H9 (cell line): ENCODE measurements around the gene RBL2. TPM values are rescaled to one million over a fixed set of nuclear protein-coding genes. Genes with fewer than 3 reads are reported as not detected.

Experiments
- DNase-seq: peaks from one replicate; pipeline ENCODE4 v3.0.0-alpha.2; 2017
- H2AFZ ChIP-seq: one replicate; pipeline ENCODE4 v1.6.1; 2013; ENCODE audit warnings: mild to moderate bottlenecking, low read length, control low read depth, moderate library complexity
- H2AK5ac ChIP-seq: 2 replicates; pipeline ENCODE4 v1.6.1; 2013; ENCODE audit warnings: low read length, control low read depth, mixed read lengths; ENCODE audit not compliant: insufficient read length
- H2BK120ac ChIP-seq: one replicate; pipeline ENCODE4 v1.6.1; 2013; ENCODE audit warnings: low read depth, mild to moderate bottlenecking, low read length, control low read depth, inconsistent platforms; ENCODE audit not compliant: poor library complexity, severe bottlenecking
- H2BK12ac ChIP-seq: 2 replicates; pipeline ENCODE4 v1.6.1; 2013; ENCODE audit warnings: low read length, control low read depth, mixed read lengths, low read depth; ENCODE audit not compliant: insufficient read length
- H2BK15ac ChIP-seq: 2 replicates; pipeline ENCODE4 v1.6.1; 2013; ENCODE audit warnings: low read depth, low read length, control low read depth
- H2BK20ac ChIP-seq: one replicate; pipeline ENCODE4 v1.6.1; 2013; ENCODE audit warnings: low read depth, mild to moderate bottlenecking, low read length, control low read depth, inconsistent platforms; ENCODE audit not compliant: poor library complexity, severe bottlenecking
- H2BK5ac ChIP-seq: 2 replicates; pipeline ENCODE4 v1.6.1; 2013; ENCODE audit warnings: low read length, control low read depth, mixed read lengths; ENCODE audit not compliant: insufficient read length
- H3K14ac ChIP-seq: 2 replicates; pipeline ENCODE4 v1.6.1; 2013; ENCODE audit warnings: low read length, control low read depth; ENCODE audit not compliant: insufficient read depth
- H3K18ac ChIP-seq: 2 replicates; pipeline ENCODE4 v1.6.1; 2013; ENCODE audit warnings: low read depth, mild to moderate bottlenecking, mixed read lengths, low read length, control low read depth; ENCODE audit not compliant: insufficient read length
- H3K23ac ChIP-seq: 2 replicates; pipeline ENCODE4 v1.6.1; 2013; ENCODE audit warnings: low read length, control low read depth, mixed read lengths, low read depth; ENCODE audit not compliant: insufficient read length
- H3K23me2 ChIP-seq: 2 replicates; pipeline ENCODE4 v1.6.1; 2013; ENCODE audit warnings: low read depth, mild to moderate bottlenecking, mixed read lengths, low read length, control low read depth; ENCODE audit not compliant: insufficient read length, poor library complexity, severe bottlenecking
- H3K27ac ChIP-seq: 2 replicates; pipeline ENCODE4 v1.5.1; 2013; ENCODE audit warnings: low read length, control low read depth, mixed read lengths, low read depth; ENCODE audit not compliant: insufficient read length
- H3K27me3 ChIP-seq: 2 replicates; pipeline ENCODE4 v1.6.1; 2013; ENCODE audit warnings: low read length, control low read depth, inconsistent platforms; ENCODE audit not compliant: insufficient read depth
- H3K4ac ChIP-seq: 2 replicates; pipeline ENCODE4 v1.6.1; 2013; ENCODE audit warnings: low read depth, mild to moderate bottlenecking, control low read depth, inconsistent platforms, low read length, moderate library complexity
- H3K4me1 ChIP-seq: 2 replicates; pipeline ENCODE4 v1.6.1; 2013; ENCODE audit warnings: low read length, control low read depth, inconsistent platforms; ENCODE audit not compliant: insufficient read depth
- H3K4me2 ChIP-seq: 2 replicates; pipeline ENCODE4 v1.6.1; 2013; ENCODE audit warnings: low read length, control low read depth, mixed read lengths; ENCODE audit not compliant: insufficient read length, insufficient read depth
- H3K56ac ChIP-seq: 2 replicates; pipeline ENCODE4 v1.6.1; 2013; ENCODE audit warnings: low read depth, mild to moderate bottlenecking, mixed read lengths, low read length, control low read depth; ENCODE audit not compliant: insufficient read length
- H3K79me1 ChIP-seq: 2 replicates; pipeline ENCODE4 v1.6.1; 2013; ENCODE audit warnings: low read depth, mild to moderate bottlenecking, moderate library complexity, low read length, control low read depth, inconsistent platforms; ENCODE audit not compliant: insufficient read depth, poor library complexity, severe bottlenecking
- H3K79me2 ChIP-seq: 2 replicates; pipeline ENCODE4 v1.6.1; 2013; ENCODE audit warnings: low read length, control low read depth, inconsistent platforms; ENCODE audit not compliant: insufficient read depth
- H3K9ac ChIP-seq: 2 replicates; pipeline ENCODE4 v1.6.1; 2013; ENCODE audit warnings: low read length, control low read depth, mixed read lengths; ENCODE audit not compliant: insufficient read length; ENCODE audit errors: extremely low read depth
- H3K9me3 ChIP-seq: one replicate; pipeline ENCODE4 v1.6.1; 2013; ENCODE audit warnings: low read depth, low read length, inconsistent platforms; ENCODE audit not compliant: control insufficient read depth
- H3T11ph ChIP-seq: one replicate; pipeline ENCODE4 v1.6.1; 2013; ENCODE audit warnings: mild to moderate bottlenecking, low read length, control low read depth, inconsistent platforms
- H4K20me1 ChIP-seq: one replicate; pipeline ENCODE4 v1.6.1; 2013; ENCODE audit not compliant: control insufficient read depth, insufficient read length, insufficient read depth
- H4K5ac ChIP-seq: 2 replicates; pipeline ENCODE4 v1.6.1; 2013; ENCODE audit warnings: low read depth, mild to moderate bottlenecking, mixed read lengths, low read length, control low read depth; ENCODE audit not compliant: insufficient read length
- H4K8ac ChIP-seq: replicated peaks from 2 replicates; pipeline ENCODE4 v1.6.1; 2013; ENCODE audit warnings: low read length, control low read depth, mixed read lengths, low read depth; ENCODE audit not compliant: insufficient read length
- H4K91ac ChIP-seq: 2 replicates; pipeline ENCODE4 v1.6.1; 2013; ENCODE audit warnings: low read depth, mild to moderate bottlenecking, moderate library complexity, mixed read lengths, low read length, control low read depth; ENCODE audit not compliant: insufficient read length
- H3K27ac Mint-ChIP-seq, 3 experiments: 2 replicates in 2 of 3; 3 replicates in 1 of 3; pipeline ENCODE4 v1.8.0; 2020 to 2021; ENCODE audit warnings: mixed read lengths in 3 of 3, mild to moderate bottlenecking in 1 of 3, moderate library complexity in 1 of 3
- H3K27me3 Mint-ChIP-seq: 2 replicates; pipeline ENCODE4 v1.8.0; 2021; ENCODE audit warnings: low read depth, mild to moderate bottlenecking, moderate library complexity, mixed read lengths
- H3K36me3 Mint-ChIP-seq, 3 experiments: 2 replicates in 2 of 3; 3 replicates in 1 of 3; pipeline ENCODE4 v1.8.0; 2020 to 2021; ENCODE audit warnings: low read depth in 3 of 3, mixed read lengths in 3 of 3; ENCODE audit not compliant: insufficient read depth in 1 of 3
- H3K4me1 Mint-ChIP-seq, 2 experiments: 2 replicates each; pipeline ENCODE4 v1.8.0; 2020; ENCODE audit warnings: mixed read lengths in 2 of 2
- H3K4me3 Mint-ChIP-seq, 2 experiments: 2 replicates in 1 of 2; 3 replicates in 1 of 2; pipeline ENCODE4 v1.8.0; 2020 to 2021; ENCODE audit warnings: mild to moderate bottlenecking in 2 of 2, mixed read lengths in 2 of 2, moderate library complexity in 1 of 2
- H3K9me3 Mint-ChIP-seq, 2 experiments: 2 replicates in 1 of 2; 3 replicates in 1 of 2; pipeline ENCODE4 v1.8.0; 2020; ENCODE audit warnings: mild to moderate bottlenecking in 2 of 2, mixed read lengths in 2 of 2, moderate library complexity in 1 of 2
- WGBS: extraction: QIAGEN DNeasy Blood & Tissue Kit; methylation state at CpG from one replicate; pipeline ENCODE4 v1.1.7; 2013; ENCODE audit warnings: missing lambda C conversion rate, low lambda C conversion rate, mixed read lengths; ENCODE audit not compliant: insufficient read length; ENCODE audit errors: extremely low coverage; 5-methylcytosine and 5-hydroxymethylcytosine counted together
- total RNA-seq: library from RNA; stranded (reverse); gene quantifications from 2 replicates; pipeline ENCODE4 v1.2.1, GENCODE V29; 2021
- TF ChIP-seq, protein P1 (sequence below): fragments of 200-600 bp; sonication (generic); conservative IDR thresholded peaks from 3 replicates; pipeline ENCODE4 v1.8.0; 2021; ENCODE audit warnings: antibody characterized with exemption, mild to moderate bottlenecking

The RBL2 gene
- total RNA-seq, 1 experiment from 2014 or later, result 17.3 TPM

DNA sequence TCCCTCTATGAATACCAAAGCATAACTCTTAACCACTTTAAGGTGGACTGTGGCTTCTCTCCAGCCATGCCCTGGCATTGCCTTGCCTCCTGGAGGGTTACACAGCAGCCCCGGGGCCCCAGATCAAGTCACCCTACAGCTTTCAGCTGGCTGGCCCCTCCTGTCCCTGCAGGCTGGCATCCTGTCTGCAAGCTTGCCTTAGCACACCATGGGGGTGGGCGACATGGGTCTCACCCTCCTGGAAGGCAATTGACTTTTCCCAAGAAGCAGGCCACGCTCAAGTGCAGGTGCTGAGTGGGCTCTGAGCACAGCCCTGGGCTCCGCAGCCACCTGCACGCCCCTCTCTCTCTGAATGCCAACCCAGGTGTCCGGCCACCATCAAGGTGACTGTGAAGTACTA, 94.5 kb downstream of the RBL2 start:
- Mint-ChIP-seq H3K4me1 (no peaks in the 10 kb centered on the region), H3K27me3 (peaks cover 2% of the 10 kb centered on the region; the same call in 1 of the 2 replicates), H3K27ac (no peak overlapping the region), H3K36me3 (no peaks in the 10 kb centered on the region), H3K4me3 (no peak overlapping the region), H3K9me3 (no peaks in the 10 kb centered on the region)
- DNase-seq, result no peak
- Histone ChIP-seq H3K79me1 (no peaks in the 10 kb centered on the region), H3K14ac (no peak overlapping the region), H3K9ac (no peak overlapping the region), H3K79me2 (no peaks in the 10 kb centered on the region), H2AK5ac (no peak overlapping the region), H3K18ac (no peak overlapping the region), H2BK12ac (no peak overlapping the region), H3K23ac (no peak overlapping the region), H3K56ac (no peak overlapping the region), H3K4me2 (no peak overlapping the region), H4K91ac (no peak overlapping the region), H2BK5ac (no peak overlapping the region), H4K8ac (no peak overlapping the region), H4K20me1 (no peaks in the 10 kb centered on the region), H2BK15ac (no peak overlapping the region), H3K4me1 (no peaks in the 10 kb centered on the region), H3T11ph (no peak overlapping the region), H3K23me2 (no peaks in the 10 kb centered on the region), H2BK120ac (no peak overlapping the region), H2BK20ac (no peak overlapping the region), H4K5ac (no peak overlapping the region), H3K27me3 (no peaks in the 10 kb centered on the region), H3K27ac (no peak overlapping the region), H3K4ac (no peak overlapping the region), H2AFZ (no peak overlapping the region), H3K9me3 (no peaks in the 10 kb centered on the region)
- WGBS, result no CpG with 5 or more reads among the region's 6 CpGs
- TF ChIP-seq, protein P1, sequence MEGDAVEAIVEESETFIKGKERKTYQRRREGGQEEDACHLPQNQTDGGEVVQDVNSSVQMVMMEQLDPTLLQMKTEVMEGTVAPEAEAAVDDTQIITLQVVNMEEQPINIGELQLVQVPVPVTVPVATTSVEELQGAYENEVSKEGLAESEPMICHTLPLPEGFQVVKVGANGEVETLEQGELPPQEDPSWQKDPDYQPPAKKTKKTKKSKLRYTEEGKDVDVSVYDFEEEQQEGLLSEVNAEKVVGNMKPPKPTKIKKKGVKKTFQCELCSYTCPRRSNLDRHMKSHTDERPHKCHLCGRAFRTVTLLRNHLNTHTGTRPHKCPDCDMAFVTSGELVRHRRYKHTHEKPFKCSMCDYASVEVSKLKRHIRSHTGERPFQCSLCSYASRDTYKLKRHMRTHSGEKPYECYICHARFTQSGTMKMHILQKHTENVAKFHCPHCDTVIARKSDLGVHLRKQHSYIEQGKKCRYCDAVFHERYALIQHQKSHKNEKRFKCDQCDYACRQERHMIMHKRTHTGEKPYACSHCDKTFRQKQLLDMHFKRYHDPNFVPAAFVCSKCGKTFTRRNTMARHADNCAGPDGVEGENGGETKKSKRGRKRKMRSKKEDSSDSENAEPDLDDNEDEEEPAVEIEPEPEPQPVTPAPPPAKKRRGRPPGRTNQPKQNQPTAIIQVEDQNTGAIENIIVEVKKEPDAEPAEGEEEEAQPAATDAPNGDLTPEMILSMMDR, result no peak
